CD4-positive, alpha-beta memory T cell (primary cell): ENCODE results near the gene CWC27. TPM values are rescaled to one million over a fixed set of nuclear protein-coding genes. Genes with fewer than 3 reads are reported as not detected.

Experiments
- CTCF ChIA-PET: fragments of 350-600 bp; sonication (Branson Sonifier 250); formaldehyde crosslinking; loops from one replicate; lab custom pipeline; 2021; ENCODE audit warnings: inconsistent platforms; ENCODE audit not compliant: partially characterized antibody; lab: Charles Lee
- POLR2A ChIA-PET: fragments of 350-600 bp; sonication (Branson Sonifier 250); formaldehyde crosslinking; loops from one replicate; lab custom pipeline; 2021; ENCODE audit not compliant: partially characterized antibody; lab: Charles Lee
- DNase-seq, 5 donors: peaks; one replicate each; pipeline versions ENCODE4 v3.0.0 to v3.0.0-alpha.2; 2020 to 2022; ENCODE audit warnings: mixed read lengths in 1 of 5
- H3K27ac ChIP-seq: one replicate; pipeline ENCODE4 v1.7.0; 2013; ENCODE audit warnings: low read depth, low read length
- H3K27me3 ChIP-seq: 2 replicates; pipeline ENCODE4 v1.7.0; 2013; ENCODE audit warnings: mild to moderate bottlenecking, low read length, moderate library complexity; ENCODE audit not compliant: insufficient read depth
- H3K36me3 ChIP-seq: 2 replicates; pipeline ENCODE4 v1.7.0; 2013; ENCODE audit warnings: mild to moderate bottlenecking, low read length, moderate library complexity; ENCODE audit not compliant: insufficient read depth
- H3K4me1 ChIP-seq: 2 replicates; pipeline ENCODE4 v1.7.0; 2013; ENCODE audit warnings: mild to moderate bottlenecking, low read length, moderate library complexity; ENCODE audit not compliant: insufficient read depth
- H3K4me3 ChIP-seq, 2 donors: one replicate each; pipeline ENCODE4 v1.7.0; 2013; ENCODE audit warnings: low read length in 2 of 2, mild to moderate bottlenecking in 1 of 2
- H3K9me3 ChIP-seq, 2 donors: one replicate each; pipeline ENCODE4 v1.7.0; 2013; ENCODE audit warnings: low read length in 2 of 2, control low read depth in 1 of 2; ENCODE audit not compliant: control insufficient read depth in 1 of 2
- H3K27ac Mint-ChIP-seq, 7 donors: one replicate each; pipeline ENCODE4 v1.8.0; 2020 to 2021; ENCODE audit warnings: mixed read lengths in 7 of 7, mild to moderate bottlenecking in 6 of 7, inconsistent platforms in 3 of 7, moderate library complexity in 3 of 7
- H3K27me3 Mint-ChIP-seq, 2 donors: one replicate each; pipeline ENCODE4 v1.8.0; 2020 to 2021; ENCODE audit warnings: mixed read lengths in 2 of 2
- H3K36me3 Mint-ChIP-seq, 2 donors: one replicate each; pipeline ENCODE4 v1.8.0; 2020 to 2021; ENCODE audit warnings: mixed read lengths in 2 of 2, inconsistent platforms in 1 of 2, mild to moderate bottlenecking in 1 of 2
- H3K4me1 Mint-ChIP-seq, 4 donors: one replicate each; pipeline ENCODE4 v1.8.0; 2020 to 2021; ENCODE audit warnings: mixed read lengths in 4 of 4, mild to moderate bottlenecking in 1 of 4
- H3K4me3 Mint-ChIP-seq, 8 donors: one replicate each; pipeline ENCODE4 v1.8.0; 2020 to 2021; ENCODE audit warnings: mixed read lengths in 8 of 8, mild to moderate bottlenecking in 7 of 8, moderate library complexity in 6 of 8, inconsistent platforms in 3 of 8
- H3K9me3 Mint-ChIP-seq, 8 donors: one replicate each; pipeline ENCODE4 v1.8.0; 2020 to 2021; ENCODE audit warnings: mixed read lengths in 8 of 8, mild to moderate bottlenecking in 5 of 8, inconsistent platforms in 3 of 8, moderate library complexity in 1 of 8
- intact Hi-C: fragments of 100-400 bp; cut with micrococcal nuclease; formaldehyde crosslinking; loops from one replicate; pipeline ENCODE4 v1.15.1; 2023
- polyA plus RNA-seq, 2 donors: library from polyadenylated mRNA; unstranded; fragments of 300-500 nt; fragmentation: Illumina TruSeq; gene quantifications; one replicate each; pipeline ENCODE4 v1.2.3, GENCODE V29; 2021
- total RNA-seq, 2 experiments: library from RNA; stranded (reverse); gene quantifications; one replicate each; pipeline ENCODE4 v1.2.3, GENCODE V29; 2021

The CWC27 gene
- total and polyA plus RNA-seq, 4 experiments from 2014 or later: 16.8 to 37.7 (median 22.9) TPM

DNA sequence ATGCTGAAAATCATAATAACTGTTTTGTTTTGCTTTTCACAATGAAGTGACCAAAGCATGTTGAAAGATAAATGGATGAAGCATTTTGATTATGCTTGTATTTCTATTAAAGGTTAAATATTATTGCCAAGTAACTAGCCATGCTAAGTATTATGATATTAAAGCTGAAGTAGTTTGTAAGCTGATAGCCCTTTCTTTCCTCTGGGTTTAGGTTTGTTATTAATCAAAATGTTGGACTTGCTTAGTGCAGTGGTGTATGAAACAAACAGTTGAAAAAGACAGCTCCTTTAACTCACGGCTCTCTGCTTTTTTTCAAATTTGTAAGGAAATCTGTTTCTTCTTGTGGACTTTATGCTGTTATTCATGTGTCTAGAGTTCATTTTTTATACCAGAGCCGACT lies 246.0 kb downstream of the CWC27 start:
- H3K27me3 Mint-ChIP-seq: no peaks in the 10 kb centered on the region
- no peak overlapping the region for H3K4me3 Mint-ChIP-seq
- POLR2A ChIA-PET: no interaction called here
- H3K27ac Mint-ChIP-seq: no peak overlapping the region
- Histone ChIP-seq H3K9me3 (no peaks in the 10 kb centered on the region), H3K27me3 (no peaks in the 10 kb centered on the region), H3K4me3 (no peak overlapping the region), H3K36me3 (no peaks in the 10 kb centered on the region), H3K27ac (no peak overlapping the region), H3K4me1 (no peaks in the 10 kb centered on the region)
- no peaks in the 10 kb centered on the region for H3K4me1 Mint-ChIP-seq
- no peak for DNase-seq
- intact Hi-C loops: no loop called here
- no peaks in the 10 kb centered on the region for H3K9me3 Mint-ChIP-seq
- CTCF ChIA-PET: interaction anchor here (2.0 kb wide), 1 partner anchor 23 kb away, joined by 8 read pairs; no protein-coding TSS in a partner anchor
- H3K36me3 Mint-ChIP-seq: peaks cover 0 to 15% of the 10 kb centered on the region in 2 donors

DNA sequence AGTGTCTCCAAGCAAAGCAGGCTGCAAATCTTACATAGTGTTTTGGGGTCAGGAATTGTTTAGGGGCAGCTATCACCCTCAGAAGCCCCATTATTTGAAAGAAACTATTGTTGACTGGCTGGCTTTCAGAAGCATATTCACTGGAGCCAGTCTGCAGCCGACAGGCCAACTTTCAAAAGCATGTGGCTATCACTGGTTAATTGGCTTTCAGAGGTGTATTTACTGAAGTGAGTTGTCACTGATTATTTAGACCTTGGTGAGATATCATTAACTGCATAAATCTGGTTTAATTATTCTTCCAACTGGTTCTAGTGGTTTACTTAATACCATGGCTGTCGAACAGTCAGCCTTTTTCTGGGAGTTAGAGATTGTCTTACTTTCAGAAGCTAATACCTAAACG lies 247.0 kb downstream of the CWC27 start:
- POLR2A ChIA-PET: no interaction called here
- Mint-ChIP-seq H3K4me1 (peaks cover 0 to 4% (median 2%) of the 10 kb centered on the region in 4 donors), H3K27me3 (no peaks in the 10 kb centered on the region), H3K9me3 (no peaks in the 10 kb centered on the region), H3K4me3 (no peak overlapping the region), H3K27ac (no peak overlapping the region), H3K36me3 (peaks cover 0 to 12% of the 10 kb centered on the region in 2 donors)
- H3K27me3 ChIP-seq: no peaks in the 10 kb centered on the region
- no peak overlapping the region for H3K4me3 ChIP-seq
- CTCF ChIA-PET: interaction anchor here (2.0 kb wide), 1 partner anchor 22 kb away, joined by 8 read pairs; no protein-coding TSS in a partner anchor
- no peaks in the 10 kb centered on the region for H3K36me3 ChIP-seq
- no peak overlapping the region for H3K27ac ChIP-seq
- H3K9me3 ChIP-seq: no peaks in the 10 kb centered on the region
- DNase-seq: no peak
- no peaks in the 10 kb centered on the region for H3K4me1 ChIP-seq
- intact Hi-C loops: no loop called here

DNA sequence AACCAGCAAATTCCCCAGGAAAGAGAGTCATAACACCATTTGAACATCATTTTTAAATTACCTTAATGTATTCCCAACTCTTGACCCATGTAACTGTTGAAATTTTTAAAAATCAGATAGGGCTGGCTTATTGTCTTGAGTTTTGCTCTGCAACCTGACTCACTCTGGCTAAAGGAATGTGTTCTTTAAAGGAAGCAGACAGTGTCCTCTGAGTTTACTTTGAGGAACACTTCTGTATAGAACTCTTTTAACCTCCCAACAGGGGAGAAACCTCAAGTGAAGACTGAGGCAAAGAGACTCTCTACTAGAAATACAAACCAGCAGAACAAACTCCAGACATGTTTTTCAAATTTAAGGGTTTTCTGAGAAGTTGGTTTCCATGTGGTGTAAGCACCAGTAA lies 248.9 kb downstream of the CWC27 start:
- Mint-ChIP-seq H3K4me1 (peaks cover 6 to 12% (median 10%) of the 10 kb centered on the region in 4 donors), H3K36me3 (peaks cover 0 to 8% of the 10 kb centered on the region in 2 donors), H3K27me3 (no peaks in the 10 kb centered on the region), H3K4me3 (no peak overlapping the region), H3K27ac (no peak overlapping the region), H3K9me3 (no peaks in the 10 kb centered on the region)
- ChIA-PET CTCF (no interaction called here), POLR2A (no interaction called here)
- no peak overlapping the region for H3K27ac ChIP-seq
- no peaks in the 10 kb centered on the region for H3K27me3 ChIP-seq
- no peaks in the 10 kb centered on the region for H3K4me1 ChIP-seq
- H3K9me3 ChIP-seq: no peaks in the 10 kb centered on the region
- H3K36me3 ChIP-seq: no peaks in the 10 kb centered on the region
- intact Hi-C loops: no loop called here
- no peak for DNase-seq
- H3K4me3 ChIP-seq: no peak overlapping the region

DNA sequence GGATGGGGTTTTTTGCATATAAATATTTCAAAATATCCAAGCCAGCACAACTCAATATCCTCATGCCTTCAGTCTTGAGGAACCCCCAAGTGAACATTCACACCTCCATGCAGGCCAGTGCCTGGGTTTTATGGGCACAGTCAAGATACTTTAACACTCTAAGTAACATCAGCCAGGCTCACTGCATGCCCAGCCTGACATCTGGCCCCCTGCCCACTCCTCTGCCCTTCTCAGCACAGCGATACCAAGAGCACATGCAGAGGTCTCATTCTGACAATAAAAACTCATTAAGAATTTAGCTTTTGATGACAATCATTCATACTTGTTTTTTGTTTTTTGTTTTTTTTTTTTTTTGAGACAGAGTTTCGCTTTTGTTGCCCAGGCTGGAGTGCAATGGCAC lies 250.0 kb downstream of the CWC27 start:
- Histone ChIP-seq H3K27ac (no peak overlapping the region), H3K36me3 (no peaks in the 10 kb centered on the region), H3K4me1 (no peaks in the 10 kb centered on the region), H3K27me3 (no peaks in the 10 kb centered on the region), H3K4me3 (no peak overlapping the region), H3K9me3 (no peaks in the 10 kb centered on the region)
- intact Hi-C loops: no loop called here
- no peak for DNase-seq
- peaks cover 0 to 8% of the 10 kb centered on the region in 2 donors for H3K36me3 Mint-ChIP-seq
- no peak overlapping the region for H3K27ac Mint-ChIP-seq
- H3K9me3 Mint-ChIP-seq: no peaks in the 10 kb centered on the region
- no peaks in the 10 kb centered on the region for H3K27me3 Mint-ChIP-seq
- H3K4me3 Mint-ChIP-seq: no peak overlapping the region
- ChIA-PET POLR2A (no interaction called here), CTCF (no interaction called here)
- peaks cover 6 to 12% (median 10%) of the 10 kb centered on the region in 4 donors for H3K4me1 Mint-ChIP-seq

DNA sequence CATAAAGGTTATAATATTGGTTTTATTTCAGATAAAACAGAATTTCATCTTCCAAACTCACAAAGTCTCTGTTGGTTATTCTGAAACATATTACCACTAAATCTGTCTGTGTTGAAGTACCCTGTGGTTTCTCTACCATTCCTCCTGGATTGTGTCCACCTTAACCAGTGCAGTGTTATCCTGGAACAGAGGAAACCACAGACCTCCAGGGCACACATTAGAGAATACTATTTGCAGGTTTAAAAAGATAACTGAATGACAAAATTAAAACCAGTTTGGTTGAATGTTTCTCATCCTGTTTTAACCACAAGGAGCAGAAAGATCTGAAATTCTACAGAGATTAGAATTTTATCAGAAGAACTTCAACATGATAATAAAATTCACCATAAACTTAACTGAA lies 251.8 kb downstream of the CWC27 start:
- no peaks in the 10 kb centered on the region for H3K27me3 ChIP-seq
- intact Hi-C loops: no loop called here
- no peaks in the 10 kb centered on the region for H3K4me1 ChIP-seq
- H3K27ac ChIP-seq: no peak overlapping the region
- no peak for DNase-seq
- CTCF ChIA-PET: interaction anchor here (1.4 kb wide), 1 partner anchor 10 kb away, joined by 3 read pairs; no protein-coding TSS in a partner anchor
- Mint-ChIP-seq H3K27ac (peak overlapping the region in 1 of 7 donors; percentile 48), H3K9me3 (peaks cover 0 to 2% (median 0%) of the 10 kb centered on the region in 8 donors), H3K27me3 (no peaks in the 10 kb centered on the region), H3K4me1 (peaks cover 7 to 12% (median 10%) of the 10 kb centered on the region in 4 donors), H3K4me3 (no peak overlapping the region), H3K36me3 (peaks cover 0 to 8% of the 10 kb centered on the region in 2 donors)
- POLR2A ChIA-PET: no interaction called here
- H3K36me3 ChIP-seq: no peaks in the 10 kb centered on the region
- H3K9me3 ChIP-seq: no peaks in the 10 kb centered on the region
- H3K4me3 ChIP-seq: no peak overlapping the region

DNA sequence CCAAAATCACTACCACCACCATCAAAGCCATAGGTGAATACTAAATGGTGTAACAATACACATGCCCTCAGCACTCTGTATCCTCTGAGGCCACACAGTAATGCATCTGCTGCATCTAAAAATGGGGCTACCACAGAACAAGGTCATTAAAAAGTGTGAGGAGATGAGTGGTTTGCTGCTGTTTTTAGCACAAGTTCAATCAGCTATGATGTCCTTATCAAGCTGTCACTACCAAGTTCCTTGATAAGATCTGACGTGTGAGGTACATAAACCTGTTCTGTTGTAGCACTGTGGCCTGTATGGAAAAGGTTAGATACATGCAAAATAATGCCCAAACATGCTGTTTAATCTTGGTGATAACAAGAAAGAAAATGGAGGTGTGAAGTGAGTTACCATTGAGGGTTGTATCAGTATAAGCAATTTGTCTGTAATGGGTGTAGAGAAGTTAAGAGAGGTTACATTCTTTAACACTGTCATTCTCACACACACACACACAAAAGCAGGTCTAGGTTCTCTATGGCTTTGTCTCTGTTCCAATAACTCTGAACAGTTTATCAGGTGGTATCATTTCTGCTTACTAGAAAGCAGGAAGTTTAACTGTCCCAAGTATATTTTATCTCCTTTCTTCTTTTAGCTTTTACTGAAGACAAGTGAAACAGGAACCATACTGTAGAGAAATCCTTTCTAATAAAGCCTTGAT lies 252.9 kb downstream of the CWC27 start:
- Histone ChIP-seq H3K4me3 (no peak overlapping the region), H3K27me3 (no peaks in the 10 kb centered on the region), H3K36me3 (no peaks in the 10 kb centered on the region), H3K9me3 (no peaks in the 10 kb centered on the region), H3K27ac (no peak overlapping the region), H3K4me1 (no peaks in the 10 kb centered on the region)
- intact Hi-C loops: no loop called here
- peaks cover 10 to 16% (median 12%) of the 10 kb centered on the region in 4 donors for H3K4me1 Mint-ChIP-seq
- peak overlapping the region in 2 of 7 donors; percentile 16 to 57 for H3K27ac Mint-ChIP-seq
- no peaks in the 10 kb centered on the region for H3K27me3 Mint-ChIP-seq
- H3K36me3 Mint-ChIP-seq: peaks cover 0 to 8% of the 10 kb centered on the region in 2 donors
- DNase-seq: no peak
- no peak overlapping the region for H3K4me3 Mint-ChIP-seq
- ChIA-PET CTCF (no interaction called here), POLR2A (no interaction called here)
- H3K9me3 Mint-ChIP-seq: peaks cover 0 to 2% (median 0%) of the 10 kb centered on the region in 8 donors

DNA sequence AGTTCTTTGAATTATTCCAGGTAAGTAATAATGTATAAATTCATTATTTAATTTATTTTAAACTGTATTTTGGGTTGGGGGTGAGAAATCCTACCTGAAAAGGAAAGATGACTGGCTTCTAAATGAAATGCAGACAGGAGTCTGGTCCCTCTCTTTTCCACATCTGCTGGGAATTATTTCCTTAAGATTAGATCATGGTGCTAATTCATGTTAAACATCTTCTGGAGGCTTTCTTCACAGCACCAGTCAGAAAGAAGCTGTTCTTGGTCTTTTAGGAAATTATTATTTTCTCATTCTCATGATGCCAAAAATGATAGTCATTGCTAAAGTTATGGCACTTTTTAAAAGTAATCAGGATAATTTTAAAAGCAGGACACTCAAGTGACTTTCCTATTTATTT lies 254.2 kb downstream of the CWC27 start:
- H3K36me3 ChIP-seq: no peaks in the 10 kb centered on the region
- no peak overlapping the region for H3K4me3 Mint-ChIP-seq
- POLR2A ChIA-PET: no interaction called here
- no peak overlapping the region for H3K27ac Mint-ChIP-seq
- no peak overlapping the region for H3K27ac ChIP-seq
- no peaks in the 10 kb centered on the region for H3K9me3 ChIP-seq
- no peak overlapping the region for H3K4me3 ChIP-seq
- no peaks in the 10 kb centered on the region for H3K27me3 Mint-ChIP-seq
- H3K27me3 ChIP-seq: no peaks in the 10 kb centered on the region
- H3K36me3 Mint-ChIP-seq: peaks cover 0 to 7% of the 10 kb centered on the region in 2 donors
- H3K4me1 Mint-ChIP-seq: peaks cover 16 to 20% (median 18%) of the 10 kb centered on the region in 4 donors
- peaks cover 6% of the 10 kb centered on the region for H3K4me1 ChIP-seq
- H3K9me3 Mint-ChIP-seq: peaks cover 0 to 2% (median 0%) of the 10 kb centered on the region in 8 donors
- no peak for DNase-seq
- intact Hi-C loops: no loop called here
- CTCF ChIA-PET: no interaction called here
